Pons (tissue), 1 donor: ENCODE results near the gene PAN2.
A peak's percentile ranks its signal among the peaks of the same experiment; 100 is the strongest.
"Not testable (repeated sequence)": the region's sequence is repeated elsewhere in the genome, so short reads cannot be mapped to it uniquely, and the experiment has no call there.

Experiments used
- DNase-seq: peaks from one replicate; pipeline ENCODE4 v3.0.0-alpha.2; 2016; ENCODE audit warnings: low spot score

Gene PAN2

DNA sequence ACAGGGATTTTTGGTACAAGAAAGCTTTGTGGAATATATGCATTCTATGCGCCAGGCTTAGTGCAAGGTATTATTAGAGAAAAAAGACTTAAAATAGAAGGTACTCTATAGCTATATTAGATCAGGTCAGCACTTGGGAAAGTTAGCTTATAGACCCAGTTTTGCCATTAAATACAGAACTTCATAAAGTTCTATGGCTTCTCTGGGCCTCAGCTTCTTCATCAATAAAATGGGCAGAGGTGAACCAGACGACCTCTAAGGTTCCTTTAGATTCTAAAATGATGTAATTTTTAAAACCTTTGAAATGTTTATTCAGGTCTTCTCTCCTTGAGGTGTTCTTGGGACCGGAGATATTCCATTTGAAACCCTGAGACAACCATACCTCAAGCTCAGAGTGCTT is 25.1 kb downstream of the PAN2 start:
- DNase-seq: no peak

DNA sequence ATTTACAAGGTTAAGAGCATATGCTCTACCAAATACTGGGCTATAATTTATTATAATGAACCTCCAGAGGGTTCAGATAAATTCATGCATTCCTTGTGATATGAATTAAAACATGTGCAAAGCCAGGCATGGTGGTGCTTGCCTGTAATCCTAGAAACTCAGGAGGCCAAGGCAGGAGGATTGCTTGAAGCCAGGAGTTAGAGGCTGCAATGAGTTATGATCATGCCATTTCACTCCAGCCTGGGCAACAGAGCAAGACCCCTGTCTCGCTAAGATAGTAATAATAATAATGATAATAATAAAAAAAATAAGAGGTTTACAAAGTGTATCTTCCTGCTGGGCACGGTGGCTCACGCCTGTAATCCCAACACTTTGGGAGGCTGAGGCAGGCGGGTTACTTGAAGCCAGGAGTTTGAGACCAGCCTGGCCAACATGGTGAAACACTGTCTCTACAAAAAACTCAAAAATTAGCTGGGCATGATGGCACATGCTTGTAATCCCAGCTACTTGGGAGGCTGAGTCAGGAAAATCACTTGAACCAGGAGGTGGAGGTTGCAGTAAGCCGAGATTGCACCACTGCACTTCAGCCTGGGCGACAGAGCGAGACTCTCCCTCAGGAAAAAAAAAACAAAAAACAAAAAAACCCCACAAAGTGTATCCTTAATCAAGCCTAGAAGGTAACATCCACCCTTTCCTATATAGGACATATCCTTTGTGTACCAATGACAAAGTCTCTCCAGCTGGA is 26.4 kb downstream of the PAN2 start:
- no peak for DNase-seq

DNA sequence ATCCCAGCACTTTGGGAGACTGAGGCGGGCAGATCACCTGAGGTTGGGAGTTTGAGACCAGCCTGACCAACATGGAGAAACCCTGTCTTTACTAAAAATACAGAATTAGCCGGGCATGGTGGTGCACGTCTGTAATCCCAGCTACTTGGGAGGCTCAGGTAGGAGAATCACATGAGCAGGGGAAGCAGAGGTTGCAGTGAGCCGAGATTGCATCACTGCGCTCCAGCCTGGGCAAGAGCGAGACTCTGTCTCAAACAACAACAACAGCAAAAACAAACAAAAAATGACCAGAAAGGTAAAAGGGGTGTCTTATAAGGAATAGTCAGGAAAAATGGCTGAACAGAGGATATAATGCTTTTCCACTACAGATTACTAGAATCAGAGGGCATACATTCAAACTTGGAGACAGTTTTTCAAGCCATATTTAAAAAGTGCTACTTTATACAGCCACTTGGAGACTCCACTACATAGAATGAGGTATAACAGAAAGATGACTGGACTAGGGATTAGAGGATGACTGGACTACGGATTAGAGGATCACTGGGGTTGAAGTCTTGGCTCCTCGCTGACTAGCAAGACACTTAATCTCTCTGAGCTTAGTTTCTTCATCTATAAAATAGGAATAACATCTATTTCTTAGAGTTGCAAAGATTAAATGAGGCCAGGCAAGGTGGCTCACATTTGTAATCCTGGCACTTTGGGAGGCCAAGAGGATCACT is 28.8 kb downstream of the PAN2 start:
- DNase-seq: no peak

DNA sequence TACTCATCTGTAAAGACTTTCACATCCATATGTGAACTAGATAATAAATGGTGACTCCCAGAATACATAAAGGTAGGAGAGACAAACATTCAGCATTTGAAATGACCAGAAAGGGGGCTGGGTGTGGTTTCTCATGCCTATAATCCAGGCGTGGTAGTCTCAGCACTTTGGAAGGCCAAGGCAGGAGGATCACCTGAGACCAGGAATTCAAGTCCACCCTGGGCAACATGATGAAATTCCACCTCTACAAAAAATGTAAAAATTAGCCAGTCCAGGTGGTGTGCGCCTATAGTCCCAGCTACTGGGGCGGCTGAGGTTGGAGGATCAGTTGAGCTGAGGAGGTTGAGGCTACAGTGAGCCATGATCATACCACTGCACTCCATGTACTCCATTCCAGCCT is 29.5 kb downstream of the PAN2 start:
- no peak for DNase-seq

DNA sequence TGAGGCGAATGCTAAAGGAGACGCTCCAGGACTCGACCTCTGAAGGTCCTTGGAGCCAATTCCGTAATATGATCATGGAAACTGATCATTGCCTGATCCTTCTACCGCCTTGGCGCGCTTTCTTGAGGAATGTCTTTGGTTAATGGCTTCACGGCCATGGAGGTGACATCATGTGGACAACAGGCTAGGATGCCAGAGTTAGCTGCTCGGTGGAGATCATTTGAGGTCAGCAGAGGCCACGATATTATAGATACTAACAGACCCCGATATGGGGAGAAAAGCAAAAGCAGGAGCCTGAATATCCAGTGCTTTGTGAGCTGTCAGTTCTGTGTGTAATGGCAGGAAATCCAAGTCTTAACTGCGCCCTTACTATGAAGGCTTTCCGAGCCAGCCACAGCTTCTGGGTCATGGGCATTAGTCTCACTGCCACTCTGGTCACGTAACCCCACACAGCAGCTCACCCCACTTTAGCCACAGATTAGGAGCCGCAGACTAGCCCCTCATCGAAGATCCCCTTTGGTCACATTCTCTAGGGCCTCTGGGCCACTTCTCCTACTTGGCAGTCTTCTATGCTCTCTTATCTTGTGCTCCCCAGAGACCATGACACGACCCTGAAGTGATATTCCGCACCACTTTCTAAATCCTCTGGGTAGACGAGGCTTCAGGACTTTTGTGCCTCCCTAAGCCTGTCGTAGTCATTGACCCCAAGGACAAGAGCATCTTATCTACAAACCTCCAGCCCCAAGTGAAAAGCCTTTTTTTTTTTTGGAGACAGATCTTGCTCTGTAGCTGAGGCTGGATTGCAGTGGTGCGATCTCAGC is 32.9 kb downstream of the PAN2 start:
- no peak for DNase-seq

DNA sequence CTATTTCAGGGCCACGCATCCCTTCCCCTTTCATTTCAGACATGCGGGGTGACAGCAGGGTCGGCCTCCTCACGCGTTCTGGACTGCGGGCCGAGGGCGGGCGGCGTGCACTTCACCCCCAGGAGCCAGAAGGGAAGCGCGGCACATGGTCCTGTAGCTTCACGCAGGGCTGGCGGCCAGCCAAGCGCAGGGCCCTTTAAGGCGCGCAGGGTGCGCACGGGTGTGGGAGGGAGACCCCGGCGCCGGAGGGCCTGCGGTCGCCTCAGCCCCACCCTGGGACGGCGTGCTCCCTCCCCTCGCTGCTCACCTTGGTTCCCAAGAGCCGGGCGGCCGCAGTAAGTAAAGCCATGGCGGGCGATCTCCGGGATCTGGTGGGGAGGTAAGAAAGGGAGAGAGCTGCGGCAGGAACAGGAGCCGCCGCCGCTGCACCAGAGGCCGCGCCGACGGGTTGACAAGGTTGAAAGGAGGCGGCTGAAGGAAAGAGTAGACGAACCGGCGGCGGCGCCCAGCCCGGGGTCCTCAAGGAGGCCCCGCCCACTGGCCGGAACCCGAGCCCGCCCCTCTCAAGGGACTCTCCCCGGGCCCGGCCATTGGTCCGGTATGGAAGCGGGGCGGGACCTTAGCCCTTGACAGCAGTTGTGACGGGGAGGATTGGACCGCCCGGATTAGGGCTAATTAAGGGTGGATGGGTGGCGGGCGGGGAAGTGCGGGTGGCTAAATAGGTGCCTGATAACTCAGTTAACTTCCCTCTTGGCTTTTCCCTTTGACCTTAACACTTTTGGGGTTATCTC is 33.8 kb downstream of the PAN2 start, which contains the start of gene CS:
TSS of gene CS (minus strand) at position 478 of the 791 bp plus-strand sequence. CDS start at position 349, 129 bp downstream.
- peak; percentile 99 for DNase-seq

DNA sequence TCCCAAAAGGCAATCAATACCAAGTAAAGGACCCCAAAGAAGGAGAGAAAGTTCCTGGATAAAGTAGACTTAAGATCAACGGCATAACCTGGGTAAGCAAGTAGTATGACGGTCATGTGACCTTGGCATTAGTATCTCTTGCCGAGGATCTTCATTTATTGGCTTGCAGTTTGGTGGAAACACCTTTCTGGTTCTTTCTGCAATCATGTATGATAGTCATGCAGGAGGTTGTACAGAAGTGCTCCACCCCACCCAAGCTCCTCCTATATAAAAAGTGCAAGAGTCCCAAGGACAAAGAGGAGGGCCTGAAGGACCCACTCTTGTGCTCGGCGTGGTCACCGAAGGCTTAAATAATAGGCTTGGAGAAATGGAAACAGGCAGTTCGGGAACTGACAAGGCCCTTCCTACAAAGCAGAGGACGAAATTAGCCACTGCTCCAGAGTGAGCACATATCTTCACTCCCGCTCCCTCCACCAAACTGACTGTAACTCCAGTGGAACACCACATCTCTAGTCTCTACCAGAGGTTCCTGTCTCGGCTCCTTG is 34.4 kb downstream of the PAN2 start:
- DNase-seq: no peak

DNA sequence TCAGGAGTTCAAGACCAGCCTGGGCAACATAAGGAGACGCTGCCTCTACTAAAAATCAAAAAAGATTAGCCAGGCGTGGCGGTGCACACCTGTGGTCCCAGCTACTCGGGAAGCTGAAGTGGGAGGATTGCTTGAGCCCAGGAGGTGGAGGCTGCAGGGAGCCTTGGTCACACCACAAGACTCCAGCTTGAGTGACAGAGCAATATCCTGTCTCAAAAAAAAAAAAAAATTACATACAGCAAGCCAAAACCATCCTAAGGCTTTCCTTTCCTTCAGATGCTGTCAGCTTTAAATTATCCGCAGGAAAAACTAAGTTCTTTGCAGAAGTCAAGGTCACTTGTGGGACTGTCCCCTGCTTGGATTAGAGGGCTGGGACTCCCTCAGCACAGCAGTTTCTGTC is 35.0 kb downstream of the PAN2 start:
- no peak for DNase-seq

DNA sequence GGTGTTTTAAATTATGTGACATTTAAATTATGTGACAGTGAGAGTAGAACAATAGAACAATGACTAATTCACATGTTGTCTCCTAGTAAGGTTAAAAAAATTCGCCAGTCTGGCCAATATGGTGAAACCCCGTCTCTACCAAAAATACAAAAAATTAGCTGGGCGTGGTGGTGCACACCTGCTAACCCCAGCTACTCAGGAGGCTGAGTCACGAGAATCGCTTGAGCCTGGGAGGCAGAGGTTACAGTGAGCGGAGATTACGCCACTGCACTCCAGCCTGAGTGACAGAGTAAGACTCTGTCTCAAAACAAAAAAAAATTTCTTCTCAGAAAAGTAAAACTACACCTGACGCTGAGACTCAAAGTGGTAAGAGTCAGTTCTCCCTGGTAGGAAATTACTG is 36.4 kb downstream of the PAN2 start:
- DNase-seq: no peak

DNA sequence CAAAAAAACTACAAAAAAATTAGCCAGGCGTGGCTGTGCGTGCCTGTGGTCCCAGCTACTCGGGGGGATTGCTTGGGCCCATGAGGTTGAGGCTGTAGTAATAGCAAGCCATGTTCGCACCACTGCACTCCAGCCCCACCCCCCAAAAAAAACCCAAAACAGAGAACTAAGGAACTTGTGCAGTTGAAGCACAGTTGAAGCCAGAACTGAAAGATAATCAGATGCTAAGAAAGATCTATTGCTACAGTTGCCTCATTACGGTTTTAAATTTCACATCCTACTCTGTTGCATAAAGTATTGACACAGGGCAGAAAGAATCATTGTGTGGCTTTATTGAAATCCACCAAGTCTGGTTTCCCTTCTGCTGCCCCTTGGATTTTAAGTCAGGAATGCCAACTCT is 37.5 kb downstream of the PAN2 start:
- DNase-seq: no peak

DNA sequence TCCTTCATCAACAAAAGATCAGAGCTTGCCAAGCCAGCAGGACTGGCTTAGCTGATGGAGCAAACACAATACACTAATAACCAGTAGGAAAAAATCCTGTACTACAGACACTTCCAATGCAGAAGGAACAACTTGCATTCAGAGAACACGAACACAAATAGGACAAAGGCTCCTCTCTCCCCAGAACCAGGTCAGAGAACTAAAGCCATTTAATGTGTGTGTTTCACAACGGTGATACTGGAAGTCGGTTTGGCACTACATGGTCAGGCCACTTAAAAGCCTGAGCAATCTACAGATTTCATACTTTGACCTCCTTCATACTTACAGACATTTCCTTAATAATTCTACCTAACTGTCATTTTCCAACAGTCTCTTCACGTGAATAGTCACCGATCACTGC is 40.0 kb downstream of the PAN2 start:
- DNase-seq: no peak

DNA sequence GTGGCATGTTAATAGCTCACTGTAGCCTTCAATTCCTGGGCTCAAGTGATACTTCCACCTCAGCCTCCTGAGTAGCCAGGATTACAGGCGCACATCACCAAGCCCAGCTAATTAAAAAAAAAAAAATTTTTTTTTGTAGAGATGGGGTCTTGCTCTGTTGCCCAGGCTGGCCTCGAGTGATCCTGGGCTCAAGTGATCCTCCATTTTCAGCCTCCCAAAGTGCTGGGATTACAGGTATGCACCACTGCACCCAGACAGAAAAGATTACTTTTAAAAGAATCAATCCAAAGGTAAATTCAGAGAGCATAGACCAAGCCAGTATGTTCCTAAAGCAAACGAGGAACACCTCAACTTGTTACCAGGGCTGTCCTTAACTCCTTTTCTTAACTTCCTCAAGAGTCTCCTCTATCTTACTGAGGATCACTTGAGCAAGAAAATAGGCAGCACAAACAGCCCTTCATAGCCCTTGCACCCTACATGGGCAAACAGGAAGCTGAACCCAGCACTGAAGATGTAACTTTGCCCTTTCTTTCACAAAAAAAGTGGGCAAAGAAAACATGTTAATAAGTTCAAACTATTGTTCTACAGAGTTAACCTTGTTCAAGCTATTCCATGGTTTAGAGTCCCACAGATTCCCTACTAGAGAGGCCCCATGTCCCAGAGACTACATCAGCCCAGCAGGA is 45.0 kb downstream of the PAN2 start:
- DNase-seq: no peak

DNA sequence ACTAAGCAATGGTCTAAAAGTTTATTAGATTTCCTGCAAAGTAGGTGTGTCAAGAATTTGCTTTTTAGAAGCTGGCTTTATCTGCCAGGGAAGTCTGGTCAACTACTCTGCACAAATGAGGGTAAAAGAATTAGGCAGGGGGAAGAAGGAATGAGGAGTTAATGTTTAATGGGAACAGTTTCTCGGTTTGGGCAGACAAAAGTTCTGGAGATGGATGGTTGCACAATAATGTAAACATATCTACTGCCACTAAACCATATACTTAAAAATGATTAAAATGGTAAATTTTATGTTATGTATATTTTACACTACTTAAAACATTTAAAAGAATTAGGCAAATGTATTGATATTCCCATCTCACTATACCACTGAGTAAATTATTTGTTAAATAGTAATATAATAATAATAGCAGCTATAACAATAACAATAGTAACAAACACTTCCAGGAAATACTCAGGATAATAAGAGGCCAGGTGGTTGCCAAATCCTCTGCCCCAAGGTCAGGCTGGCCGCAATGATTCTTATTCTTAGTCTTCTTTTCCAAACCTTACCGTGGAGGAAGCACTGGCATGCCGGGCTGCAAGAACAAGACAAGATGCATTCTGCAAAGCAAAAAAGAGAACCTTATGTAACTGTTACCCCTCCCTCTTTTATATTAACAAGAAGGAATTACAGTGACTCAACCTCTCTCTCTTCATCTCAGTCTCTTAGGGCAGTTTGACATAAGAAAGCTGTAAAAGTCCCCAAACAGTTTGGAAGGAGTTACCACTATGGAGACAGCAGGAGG is 47.6 kb downstream of the PAN2 start:
- no peak for DNase-seq

DNA sequence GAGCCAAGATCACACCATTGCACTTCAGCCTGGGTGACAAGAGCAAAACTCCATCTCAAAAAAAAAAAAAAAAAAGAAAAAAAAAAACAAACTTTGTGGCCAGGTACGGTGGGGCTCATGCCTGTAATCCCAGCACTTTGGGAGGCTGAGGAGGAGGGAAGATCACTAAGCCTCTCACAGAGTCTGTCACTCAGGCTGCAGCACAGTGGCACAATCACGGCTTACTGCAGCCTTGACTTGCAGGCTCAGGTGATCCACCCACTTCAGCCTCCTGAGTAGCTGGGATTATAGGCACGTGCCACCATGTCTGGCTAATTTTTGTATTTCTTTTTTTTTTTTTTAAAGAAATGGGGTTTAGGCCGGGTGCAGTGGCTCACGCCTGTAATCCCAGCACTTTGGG is 49.5 kb downstream of the PAN2 start:
- not testable (repeated sequence) for DNase-seq

DNA sequence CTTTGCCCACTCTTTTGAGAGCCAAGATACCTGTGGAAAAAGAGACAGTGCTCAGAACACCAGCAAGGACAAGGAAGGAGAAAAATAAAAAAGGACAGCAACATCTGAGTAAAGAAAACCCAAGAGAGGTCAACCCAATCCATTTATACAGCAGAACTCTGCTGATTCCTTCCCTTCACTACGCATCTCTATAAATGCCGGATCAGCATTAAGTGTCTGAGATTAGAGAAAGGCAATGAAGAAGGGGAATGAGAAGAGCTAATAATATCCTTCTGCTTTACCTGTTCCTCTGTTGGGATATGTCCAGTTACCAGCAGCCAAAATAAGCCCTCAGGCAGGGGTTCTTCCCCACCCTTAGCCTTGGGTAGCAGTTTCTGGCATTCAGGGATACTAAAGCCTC is 51.2 kb downstream of the PAN2 start:
- DNase-seq: no peak

DNA sequence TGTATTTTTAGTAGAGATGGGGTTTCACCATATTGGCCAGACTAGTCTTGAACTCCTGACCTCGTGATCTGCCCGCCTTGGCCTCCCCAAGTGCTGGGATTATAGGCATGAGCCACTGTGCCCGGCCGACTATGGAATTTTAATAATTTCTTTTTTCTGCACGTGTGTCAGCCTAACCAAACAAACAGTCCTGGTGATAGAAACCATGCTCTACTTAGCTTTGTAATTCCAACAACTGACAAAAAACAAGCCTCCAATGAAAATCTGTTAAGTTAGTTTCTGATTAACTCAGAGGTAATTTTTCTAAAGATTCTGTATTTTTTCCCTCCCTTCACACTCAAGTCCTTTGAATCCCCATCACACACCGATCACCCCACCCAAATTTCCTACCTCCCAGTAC is 51.8 kb downstream of the PAN2 start:
- DNase-seq: no peak

DNA sequence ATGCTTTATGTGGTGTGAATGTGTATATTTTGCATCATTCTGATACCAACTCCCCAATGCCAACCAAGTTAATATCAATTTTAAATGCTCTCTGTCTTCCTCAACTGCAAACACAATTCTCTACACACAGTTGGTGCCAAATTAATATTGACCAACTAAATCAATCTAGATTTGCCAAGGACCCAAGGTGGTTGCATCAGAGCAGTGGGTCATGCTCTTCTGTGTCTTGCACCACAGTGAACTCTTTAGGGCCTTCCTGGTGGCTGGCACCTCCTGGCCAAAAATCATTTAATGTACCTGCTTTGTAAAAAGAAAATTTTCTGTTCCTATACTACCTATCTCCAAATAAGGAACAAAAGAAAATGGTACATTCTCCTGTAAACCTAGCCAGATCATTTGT is 53.0 kb downstream of the PAN2 start:
- no peak for DNase-seq

DNA sequence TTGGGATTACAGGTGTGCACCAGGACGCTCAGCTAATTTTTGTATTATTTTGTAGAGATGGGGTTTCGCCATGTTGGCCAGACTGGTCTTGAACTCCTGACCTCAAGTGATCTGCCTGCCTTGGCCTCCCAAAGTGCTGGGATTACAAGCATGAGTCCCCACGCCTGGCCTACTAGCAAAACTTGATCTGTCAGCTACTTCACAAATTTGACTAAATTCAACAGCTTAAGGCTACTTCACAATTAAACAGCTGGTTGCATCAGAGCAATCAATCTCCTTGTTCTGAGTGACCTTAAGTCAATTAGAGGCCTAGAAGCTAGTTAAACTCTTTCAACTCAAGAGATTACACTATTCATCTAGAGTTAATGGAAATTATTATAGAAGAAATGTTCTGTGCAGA is 54.9 kb downstream of the PAN2 start:
- no peak for DNase-seq

DNA sequence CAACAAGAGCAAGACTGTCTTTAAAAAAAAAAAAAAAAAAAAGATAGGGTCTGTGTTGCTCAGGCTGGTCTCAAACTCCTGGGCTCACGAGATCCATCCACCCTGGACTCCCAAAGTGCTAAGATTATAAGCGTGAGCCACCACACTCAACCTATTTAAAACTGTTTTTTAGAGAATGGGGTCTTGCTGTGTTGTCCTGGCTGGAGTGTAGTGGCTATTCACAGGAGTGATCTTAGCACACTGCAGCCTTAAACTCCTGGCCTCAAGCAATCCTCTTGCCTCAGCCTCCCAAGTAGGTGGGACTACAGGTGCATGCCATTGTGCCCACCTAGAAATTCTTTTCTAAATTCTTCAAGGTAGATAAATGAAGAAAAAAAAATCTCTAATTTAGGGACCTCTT is 59.5 kb downstream of the PAN2 start:
- no peak for DNase-seq

DNA sequence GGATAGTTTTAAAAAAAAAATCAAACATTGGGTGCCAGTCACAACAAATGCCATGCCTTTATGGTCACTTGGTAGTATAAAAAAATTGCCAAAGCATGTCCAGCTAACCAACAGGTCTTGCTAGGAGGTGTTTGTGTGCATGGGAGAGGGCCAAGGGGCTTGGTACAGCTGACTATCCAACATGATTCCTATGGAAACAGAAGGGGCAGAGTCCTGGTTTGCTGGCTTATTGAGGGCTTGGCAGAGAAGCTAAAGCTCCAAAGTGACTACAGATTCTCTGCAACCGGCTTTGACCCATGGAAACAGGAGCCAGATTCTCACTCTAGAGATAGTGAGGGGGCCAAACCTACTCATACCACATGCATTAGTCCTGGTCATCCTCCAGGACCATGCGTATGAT is 61.3 kb downstream of the PAN2 start:
- not testable (repeated sequence) for DNase-seq
